ENCODE measurements around the gene HOMER2. TPM values are rescaled to one million over a fixed set of nuclear protein-coding genes. Genes with fewer than 3 reads are reported as not detected.

HOMER2 gene
- total RNA-seq, 1 experiment from 2014 or later, result 22.6 TPM

- intact Hi-C loops (cut with micrococcal nuclease), result loop anchor here (1.0 to 5.0 kb wide), 2 partner anchors 137 to 150 kb away; partner anchors contain the start of gene RAMAC
- Histone ChIP-seq H3K4me2 (ENCODE audit: low read length) (peak overlapping the region; percentile 45; the same call in 1 of the 2 replicates), H3K79me2 (ENCODE audit: low read length) (no peaks in the 10 kb centered on the region), H3K9me3 (ENCODE audit: low read length) (no peaks in the 10 kb centered on the region), H4K20me1 (ENCODE audit: low read length) (no peaks in the 10 kb centered on the region), H2AFZ (ENCODE audit: low read length) (peak overlapping the region; percentile 80), H3K36me3 (ENCODE audit: low read depth, low read length) (no peaks in the 10 kb centered on the region), H3K9ac (ENCODE audit: low read length) (no peak overlapping the region), H3F3A (ENCODE audit: low read length, unreplicated experiment) (no peaks in the 10 kb centered on the region), H3K4me1 (ENCODE audit: insufficient read depth, low read length) (peaks cover 6% of the 10 kb centered on the region; the same call in 1 of the 2 replicates), H3K27ac (ENCODE audit: low read length) (no peak overlapping the region), H3K27me3 (ENCODE audit: low read length) (no peaks in the 10 kb centered on the region), H3K9me2 (replicated peaks; ENCODE audit: low read length) (no peaks in the 10 kb centered on the region), H3K4me3 (ENCODE audit: low read length) (no peak overlapping the region)
- no peak for TF ChIP-seq EZH2phosphoT487 (IDR thresholded peaks at IDR 0.05; ENCODE audit: borderline replicate concordance, low read length)
- TF ChIP-seq CTCF (conservative IDR thresholded peaks at IDR 0.05; ENCODE audit: low read depth, low read length), result peak; percentile 90
- no peak for TF ChIP-seq EZH2 (IDR thresholded peaks at IDR 0.05; ENCODE audit: low read length, unreplicated experiment)
- ChIA-PET CTCF (interaction anchor here (0.6 to 0.7 kb wide), 3 partner anchors 17 to 79 kb away, joined by 3 to 6 read pairs (median 4); no protein-coding TSS in a partner anchor), POLR2A (ENCODE audit: unreplicated experiment) (no interaction called here)
- ATAC-seq, result peak; percentile 83
- DNase-seq, result peak; percentile 86
- no TSS peak for BruUV-seq (replicated peaks)
Measured at GRCh38 chr15:82849556-82850512, 102.7 kb downstream of the HOMER2 start.

GRCh38 chr15:82848241-82848993 is 104.1 kb downstream of the HOMER2 start:
- CTCF ChIA-PET, result no interaction called here

More at GRCh38 chr15:82848241-82848993, 104.1 kb downstream of the HOMER2 start:
- Histone ChIP-seq H3K9ac (ENCODE audit: low read length) (no peak overlapping the region), H2AFZ (ENCODE audit: low read length) (no peak overlapping the region), H3K36me3 (ENCODE audit: low read depth, low read length) (no peaks in the 10 kb centered on the region), H3K4me2 (ENCODE audit: low read length) (no peak overlapping the region), H4K20me1 (ENCODE audit: low read length) (no peaks in the 10 kb centered on the region), H3F3A (ENCODE audit: low read length, unreplicated experiment) (no peaks in the 10 kb centered on the region), H3K9me2 (replicated peaks; ENCODE audit: low read length) (no peaks in the 10 kb centered on the region), H3K79me2 (ENCODE audit: low read length) (no peaks in the 10 kb centered on the region), H3K27ac (ENCODE audit: low read length) (no peak overlapping the region), H3K27me3 (ENCODE audit: low read length) (no peaks in the 10 kb centered on the region), H3K4me3 (ENCODE audit: low read length) (no peak overlapping the region), H3K4me1 (ENCODE audit: insufficient read depth, low read length) (peaks cover 6% of the 10 kb centered on the region; the same call in 1 of the 2 replicates), H3K9me3 (ENCODE audit: low read length) (no peaks in the 10 kb centered on the region)
- ATAC-seq (no peak), DNase-seq (no peak)
- POLR2A ChIA-PET (ENCODE audit: unreplicated experiment), result no interaction called here
- BruUV-seq (replicated peaks), result no TSS peak
- no peak for TF ChIP-seq EZH2 (IDR thresholded peaks at IDR 0.05; ENCODE audit: low read length, unreplicated experiment)
- TF ChIP-seq CTCF (conservative IDR thresholded peaks at IDR 0.05; ENCODE audit: low read depth, low read length), result no peak
- no peak for TF ChIP-seq EZH2phosphoT487 (IDR thresholded peaks at IDR 0.05; ENCODE audit: borderline replicate concordance, low read length)
- intact Hi-C loops (cut with micrococcal nuclease), result loop anchor here (5.0 kb wide), 1 partner anchor 139 kb away; the partner anchor contains the start of gene RAMAC

Measured in PC-3 (cell line).